Measurements from ENCODE around the gene CMKLR1. TPM values are rescaled to one million over a fixed set of nuclear protein-coding genes. Genes with fewer than 3 reads are reported as not detected.

The CMKLR1 gene
- total and polyA plus RNA-seq, 2 donors (not counting 1 experiment from before 2014, with no cell fraction given) = 0.82 TPM; not detected in 1

GRCh38 chr12:108317308-108318234 is 21.5 kb downstream of the CMKLR1 start:
- TF ChIP-seq EZH2 (IDR thresholded peaks at IDR 0.05; ENCODE audit: low read length, missing control alignments) (no peak), CTCF (conservative IDR thresholded peaks at IDR 0.05 in 1 of 2, IDR thresholded peaks at IDR 0.05 in 1 of 2; ENCODE audit: low read depth in 1 of 2, low read length in 2 of 2) (no peak)
- Histone ChIP-seq H3K4me3 (replicated peaks in 1 of 4; ENCODE audit: control extremely low read depth in 1 of 4, insufficient read depth in 1 of 4, low read depth in 3 of 4, low read length in 4 of 4) (no peak overlapping the region), H3K9me3 (ENCODE audit: control insufficient read depth, insufficient read depth, low read depth, low read length) (no peaks in the 10 kb centered on the region), H3K27me3 (ENCODE audit: control insufficient read depth, insufficient read depth, low read length) (no peaks in the 10 kb centered on the region), H3K4me2 (ENCODE audit: extremely low read depth, insufficient read depth, low read length) (no peak overlapping the region), H3K79me2 (ENCODE audit: control insufficient read depth, insufficient read depth, low read length) (no peaks in the 10 kb centered on the region), H3K9ac (ENCODE audit: insufficient read depth, low read length) (no peak overlapping the region), H4K20me1 (ENCODE audit: control insufficient read depth, extremely low read depth, insufficient read depth, low read length) (no peaks in the 10 kb centered on the region), H3K4me1 (ENCODE audit: control insufficient read depth, extremely low read depth, insufficient read depth, low read length) (no peaks in the 10 kb centered on the region), H3K27ac (ENCODE audit: insufficient read depth, low read length) (no peak overlapping the region), H3K36me3 (ENCODE audit: control insufficient read depth, insufficient read depth, low read length) (no peaks in the 10 kb centered on the region), H2AFZ (ENCODE audit: low read length) (no peak overlapping the region)
- DNase-seq (ENCODE audit: low read depth in 2 of 2) = no peak

- Histone ChIP-seq H4K20me1 (ENCODE audit: control insufficient read depth, extremely low read depth, insufficient read depth, low read length) (no peaks in the 10 kb centered on the region), H3K4me1 (ENCODE audit: control insufficient read depth, extremely low read depth, insufficient read depth, low read length) (no peaks in the 10 kb centered on the region), H3K27ac (ENCODE audit: insufficient read depth, low read length) (no peak overlapping the region), H3K4me3 (replicated peaks in 1 of 4; ENCODE audit: control extremely low read depth in 1 of 4, insufficient read depth in 1 of 4, low read depth in 3 of 4, low read length in 4 of 4) (no peak overlapping the region), H3K36me3 (ENCODE audit: control insufficient read depth, insufficient read depth, low read length) (no peaks in the 10 kb centered on the region), H3K9ac (ENCODE audit: insufficient read depth, low read length) (no peak overlapping the region), H3K9me3 (ENCODE audit: control insufficient read depth, insufficient read depth, low read depth, low read length) (no peaks in the 10 kb centered on the region), H2AFZ (ENCODE audit: low read length) (no peak overlapping the region), H3K79me2 (ENCODE audit: control insufficient read depth, insufficient read depth, low read length) (no peaks in the 10 kb centered on the region), H3K27me3 (ENCODE audit: control insufficient read depth, insufficient read depth, low read length) (no peaks in the 10 kb centered on the region), H3K4me2 (ENCODE audit: extremely low read depth, insufficient read depth, low read length) (no peak overlapping the region)
- no peak for DNase-seq (ENCODE audit: low read depth in 2 of 2)
- TF ChIP-seq EZH2 (IDR thresholded peaks at IDR 0.05; ENCODE audit: low read length, missing control alignments) = no peak
- TF ChIP-seq CTCF (conservative IDR thresholded peaks at IDR 0.05 in 1 of 2, IDR thresholded peaks at IDR 0.05 in 1 of 2; ENCODE audit: low read depth in 1 of 2, low read length in 2 of 2) = no peak
These were observed 22.7 kb downstream of the CMKLR1 start for GRCh38 chr12:108316176-108317086.

All from fibroblast of lung (primary cell).